GM10847 (cell line): ENCODE measurements around the gene ARHGAP26.

Experiments used
- POLR2A ChIP-seq: IDR thresholded peaks from 2 replicates; pipeline ENCODE4 v1.6.1; 2011; ENCODE audit not compliant: insufficient read length; ENCODE audit errors: extremely low read depth

ARHGAP26 gene

DNA sequence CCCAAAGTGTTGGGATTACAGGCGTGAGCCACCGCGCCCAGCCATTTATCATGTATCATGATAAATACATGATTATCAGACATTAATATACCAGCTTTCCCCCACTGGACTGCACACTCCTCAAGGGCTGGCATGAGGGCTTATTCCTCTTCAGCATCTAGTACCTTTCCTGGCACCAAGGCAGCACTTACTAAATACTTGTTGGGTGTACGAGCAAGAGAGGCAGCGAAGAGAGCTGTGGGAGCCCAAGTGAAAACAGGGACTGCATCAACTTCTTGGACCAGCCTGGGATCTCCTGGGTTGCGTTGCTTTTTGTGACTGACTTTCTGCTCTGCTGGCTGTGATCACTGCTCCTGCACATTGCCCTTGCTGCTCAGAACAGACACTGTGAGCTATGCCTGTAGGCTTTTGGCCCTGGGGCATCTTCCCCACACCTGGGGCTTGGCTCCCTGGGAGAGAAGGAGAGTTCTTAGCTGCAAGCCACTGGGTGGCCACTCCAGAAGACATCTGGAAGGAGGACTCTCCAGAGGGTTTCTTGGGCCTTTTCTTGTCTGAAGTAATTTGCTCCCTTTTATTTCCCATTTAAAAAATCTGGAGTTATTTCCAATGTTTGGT, 409.1 kb downstream of the ARHGAP26 start:
- TF ChIP-seq POLR2A: no peak

DNA sequence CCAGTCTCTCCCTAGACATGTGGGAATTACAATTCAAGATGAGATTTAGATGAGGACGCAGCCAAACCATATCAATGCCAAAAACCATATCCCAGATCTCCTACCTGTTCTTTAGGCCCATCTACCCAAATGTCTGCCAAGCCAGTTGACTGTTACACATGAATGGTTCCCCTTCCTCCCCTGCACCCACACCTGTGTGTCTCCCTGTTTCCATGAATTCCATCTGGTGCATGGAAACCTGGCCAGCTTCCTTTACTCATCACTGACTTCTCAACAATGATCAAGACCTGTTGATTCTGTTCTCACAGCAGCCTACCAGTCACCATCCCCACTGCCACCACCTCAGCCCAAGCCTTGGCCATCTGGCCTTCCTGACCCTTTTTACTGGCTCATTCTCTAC, 410.6 kb downstream of the ARHGAP26 start:
- TF ChIP-seq POLR2A: no peak

DNA sequence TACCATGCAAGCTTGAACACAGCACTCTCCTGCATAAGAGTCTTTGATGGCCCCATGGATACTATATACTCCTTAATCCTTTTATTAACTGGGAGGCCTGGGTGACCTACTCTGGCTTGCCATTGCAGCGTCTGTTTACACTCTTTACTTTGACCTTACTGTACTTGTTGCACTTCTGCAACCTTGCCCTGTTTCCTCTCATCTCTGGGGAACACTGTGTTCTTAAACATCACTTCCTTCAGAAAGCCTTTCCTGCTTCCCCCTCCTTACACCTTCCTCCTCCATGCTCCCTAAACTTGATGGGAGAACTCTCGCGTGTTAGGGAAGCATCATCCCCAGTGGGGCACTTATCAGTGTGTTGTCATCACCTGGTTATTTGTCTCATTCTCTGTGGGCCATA, 411.0 kb downstream of the ARHGAP26 start:
- TF ChIP-seq POLR2A: no peak

DNA sequence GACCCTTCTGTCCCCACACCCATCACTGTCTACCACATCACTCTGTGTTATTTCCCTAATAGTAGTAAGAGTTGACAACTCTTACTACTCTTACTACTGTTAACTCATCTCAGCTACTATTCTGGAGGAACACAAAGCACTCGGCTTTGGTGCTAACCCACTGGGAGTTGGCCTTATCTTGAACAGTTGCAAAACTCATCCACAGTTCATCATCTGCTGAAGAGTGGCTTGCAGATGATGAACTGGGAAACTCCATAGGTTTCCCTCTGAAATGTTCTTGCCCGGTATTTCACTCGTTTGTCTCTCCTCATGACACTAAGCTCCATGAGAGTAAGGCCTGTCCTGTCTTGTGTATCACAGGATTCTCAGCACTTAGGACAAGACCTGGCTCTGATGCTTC, 411.9 kb downstream of the ARHGAP26 start:
- TF ChIP-seq POLR2A: no peak

DNA sequence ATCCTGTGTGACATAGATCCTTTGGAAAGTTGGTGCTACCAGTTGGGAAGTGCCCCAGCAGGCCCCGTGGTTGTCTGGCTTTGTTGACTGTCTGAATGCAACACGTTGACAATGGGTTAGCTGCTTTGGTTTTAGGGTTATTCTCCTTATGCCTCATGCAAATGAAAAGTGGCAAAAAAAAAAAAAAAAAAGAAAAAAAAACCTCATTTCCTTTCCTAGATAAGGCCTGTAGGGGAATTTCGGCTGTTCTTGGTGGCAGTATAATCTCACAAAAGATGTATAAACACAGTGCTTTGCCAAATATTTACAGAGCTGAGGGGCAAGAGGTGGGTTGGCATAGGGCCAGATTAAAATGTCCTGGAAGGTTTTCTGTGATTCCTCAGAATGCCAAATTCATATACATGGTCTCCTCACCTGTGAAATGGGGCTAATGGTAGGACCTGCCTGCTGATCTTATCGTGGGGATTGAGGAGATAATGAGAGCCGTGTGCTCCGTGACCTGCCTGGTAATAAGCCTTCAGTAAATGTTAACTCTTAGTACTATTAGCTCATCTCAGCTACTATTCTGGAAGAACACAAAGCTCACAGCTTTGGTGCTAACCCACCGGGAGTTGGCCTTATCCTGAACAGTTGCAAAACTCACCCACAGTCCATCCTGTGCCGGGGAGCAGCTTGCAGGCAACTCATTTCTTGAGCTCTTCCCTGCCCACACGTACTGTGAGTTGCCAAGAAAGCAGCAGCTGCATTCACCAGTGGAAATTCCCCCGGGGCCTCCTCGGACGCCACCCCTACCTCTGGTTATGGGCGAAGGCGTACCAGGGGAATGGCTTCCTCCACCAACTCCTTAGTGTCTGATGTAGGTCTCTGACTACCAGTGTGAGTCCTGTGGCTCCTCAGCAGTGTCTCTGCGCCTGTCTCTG, 413.0 kb downstream of the ARHGAP26 start:
- TF ChIP-seq POLR2A: no peak

DNA sequence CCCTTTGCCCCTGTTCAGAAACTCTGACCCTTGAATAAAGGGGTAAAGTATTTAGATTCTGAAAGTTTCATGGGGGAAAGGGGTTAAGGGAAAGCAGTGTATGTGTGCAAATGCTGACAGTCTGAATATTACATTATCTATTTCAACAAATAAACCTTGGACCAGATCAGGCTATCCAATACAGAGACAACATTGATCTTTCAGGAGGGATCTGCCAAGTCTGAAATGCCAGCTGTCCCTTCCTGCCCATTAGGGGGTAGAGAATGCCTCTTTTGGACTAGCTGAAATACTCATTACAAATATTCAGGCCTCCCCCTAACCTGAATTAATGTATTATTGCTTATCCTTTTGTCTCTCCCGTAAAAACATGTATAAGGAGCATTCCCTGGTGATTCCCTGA, 413.8 kb downstream of the ARHGAP26 start:
- TF ChIP-seq POLR2A: no peak

DNA sequence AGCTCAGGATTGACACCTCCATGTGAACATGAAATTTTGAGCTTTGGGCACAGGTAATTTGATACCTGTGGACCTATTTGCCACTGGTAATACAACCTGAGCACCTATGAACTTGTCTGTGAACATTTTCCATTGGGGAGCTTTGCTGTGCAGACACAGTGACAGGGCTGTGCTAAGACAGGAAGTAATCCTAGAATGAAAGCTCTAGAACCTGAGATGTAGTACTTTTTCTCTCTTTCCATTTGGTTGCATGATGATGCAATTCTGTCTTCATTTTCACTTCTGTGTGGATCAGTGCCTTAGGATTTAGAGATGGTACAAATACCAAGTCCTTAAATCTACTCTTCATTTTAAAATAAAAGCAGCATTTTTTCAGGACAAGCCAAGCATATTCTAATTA, 416.4 kb downstream of the ARHGAP26 start:
- no peak for TF ChIP-seq POLR2A

DNA sequence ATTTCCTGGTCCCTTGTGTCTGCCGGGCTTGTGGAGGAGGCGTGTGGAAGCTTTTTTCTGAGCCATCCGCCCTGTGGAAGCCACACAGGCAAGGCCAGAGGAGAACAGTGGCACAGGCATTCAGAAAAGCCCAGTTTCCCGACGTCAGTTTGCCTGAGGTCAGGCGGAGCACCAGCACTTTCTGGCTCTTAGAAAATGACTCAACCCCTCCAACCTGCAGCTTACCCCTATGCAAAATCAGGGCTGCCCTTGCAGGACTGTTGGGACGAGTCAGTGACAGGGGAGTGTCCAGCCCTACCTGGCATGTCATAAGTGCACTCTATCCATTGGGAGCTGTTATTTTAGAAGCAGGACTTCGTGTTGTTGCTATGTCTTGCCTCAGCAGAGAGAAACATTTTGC, 417.3 kb downstream of the ARHGAP26 start:
- TF ChIP-seq POLR2A: no peak

DNA sequence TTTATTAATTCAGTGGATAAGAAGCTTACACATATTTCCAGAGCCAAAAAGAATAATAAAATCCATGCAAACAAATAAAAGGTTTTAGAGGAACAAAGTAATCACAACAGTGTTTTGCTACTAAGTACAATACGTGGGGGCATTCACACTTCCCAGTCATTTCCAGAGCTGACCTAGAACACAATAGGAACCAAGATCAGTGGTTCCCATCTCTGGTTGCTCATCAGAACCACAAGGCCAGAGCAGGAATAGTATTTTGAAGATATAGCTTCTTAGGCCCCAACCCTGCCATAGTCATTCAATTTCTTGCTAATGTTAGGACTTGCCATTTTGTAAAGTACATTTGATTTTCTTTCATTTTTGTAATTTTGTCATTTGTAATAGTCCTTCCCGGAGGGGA, 417.9 kb downstream of the ARHGAP26 start:
- TF ChIP-seq POLR2A: no peak

DNA sequence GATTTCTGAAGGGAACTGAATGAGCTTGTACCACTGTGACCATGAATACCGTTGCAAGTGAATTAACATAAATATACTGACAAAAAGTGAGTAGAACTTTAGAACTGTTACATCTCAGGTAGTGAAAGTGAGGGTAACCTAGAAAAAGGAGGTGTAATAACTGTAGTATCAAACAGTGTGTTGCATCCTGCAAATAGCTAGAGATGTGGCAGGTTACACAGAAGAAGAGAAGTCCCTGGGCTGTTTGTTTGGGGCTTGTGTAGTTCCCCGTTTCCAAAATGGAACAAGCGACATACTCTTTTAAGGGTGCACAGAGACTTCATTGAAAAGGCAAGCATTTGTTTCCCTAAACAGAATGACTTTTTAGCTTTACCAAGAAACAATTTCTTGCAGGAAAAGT, 418.5 kb downstream of the ARHGAP26 start:
- no peak for TF ChIP-seq POLR2A

DNA sequence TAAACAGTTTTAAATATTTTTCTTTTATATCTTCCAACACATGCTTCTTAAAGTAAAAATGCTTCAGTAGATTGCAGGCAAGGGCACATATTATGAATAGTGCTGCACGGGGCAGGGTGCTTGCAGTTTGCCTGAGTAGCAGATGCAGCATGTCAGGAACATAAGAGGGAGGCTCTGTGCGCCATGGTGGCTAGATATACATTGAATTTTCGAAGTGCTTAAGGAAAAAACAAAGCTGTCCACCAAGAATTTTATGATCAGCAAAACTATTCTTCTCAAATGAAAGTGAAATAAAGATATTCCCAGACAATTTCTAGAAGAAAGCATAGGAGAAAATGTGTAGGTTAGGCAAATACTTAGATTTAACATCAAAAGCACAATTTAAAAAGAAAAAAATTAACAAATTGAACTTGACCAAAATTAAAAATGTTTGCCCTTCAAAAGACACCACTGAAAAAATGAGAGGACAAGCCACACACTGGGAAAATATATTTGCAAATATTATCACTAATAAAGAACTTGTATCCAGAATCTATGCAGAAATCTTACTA, 420.2 kb downstream of the ARHGAP26 start:
- TF ChIP-seq POLR2A: no peak

DNA sequence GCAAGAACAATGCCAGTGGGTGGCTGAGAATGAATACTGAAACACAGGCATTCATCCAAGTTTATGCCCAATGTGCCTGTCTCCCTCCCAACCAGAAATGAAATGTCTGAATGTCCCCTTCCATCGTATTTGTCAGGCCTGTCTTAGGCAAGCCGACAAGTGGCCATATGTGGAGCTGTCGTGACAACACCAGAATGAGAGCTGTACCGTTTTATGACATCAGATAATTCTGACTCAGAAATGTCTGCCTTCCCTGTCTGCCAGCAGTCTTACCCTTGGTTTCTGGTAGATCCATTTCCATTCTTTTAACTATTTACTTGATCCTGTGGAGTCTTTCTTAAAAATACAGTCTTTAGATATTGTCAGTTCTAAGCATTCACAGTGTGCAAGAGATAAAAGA, 421.5 kb downstream of the ARHGAP26 start:
- no peak for TF ChIP-seq POLR2A

DNA sequence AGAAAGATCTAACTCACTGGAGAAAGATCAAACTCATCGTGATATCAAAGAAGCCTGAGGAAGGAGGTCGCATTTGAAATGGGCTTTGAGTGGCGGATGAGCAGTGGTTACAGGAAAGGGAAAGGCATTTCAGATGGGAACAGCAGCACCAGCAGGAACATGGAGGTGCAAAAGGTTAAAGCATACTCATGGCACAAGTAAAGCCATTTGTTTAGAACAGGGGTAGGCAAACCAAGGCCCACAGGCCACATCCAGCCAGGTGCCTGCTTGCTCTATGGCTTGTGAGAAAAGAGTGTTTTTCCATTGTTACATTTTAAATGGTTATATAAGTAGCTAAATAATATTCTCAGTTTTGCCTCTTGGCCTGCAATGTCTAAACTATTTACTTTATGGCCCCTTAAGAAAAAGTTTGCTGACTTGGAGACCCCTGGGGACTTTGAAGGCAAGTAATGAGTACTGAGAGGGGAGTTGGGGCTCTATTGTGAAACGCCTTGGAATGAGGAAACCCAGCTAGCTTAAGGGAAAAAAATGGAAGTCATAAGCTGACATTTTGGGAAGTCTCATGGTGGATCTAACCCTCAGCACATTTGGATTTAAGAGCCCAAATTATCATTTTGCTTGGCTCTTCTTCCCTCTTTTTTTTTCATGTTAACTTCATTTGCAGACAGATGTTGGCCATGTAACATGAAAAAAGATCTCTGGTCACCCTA, 422.2 kb downstream of the ARHGAP26 start:
- no peak for TF ChIP-seq POLR2A

DNA sequence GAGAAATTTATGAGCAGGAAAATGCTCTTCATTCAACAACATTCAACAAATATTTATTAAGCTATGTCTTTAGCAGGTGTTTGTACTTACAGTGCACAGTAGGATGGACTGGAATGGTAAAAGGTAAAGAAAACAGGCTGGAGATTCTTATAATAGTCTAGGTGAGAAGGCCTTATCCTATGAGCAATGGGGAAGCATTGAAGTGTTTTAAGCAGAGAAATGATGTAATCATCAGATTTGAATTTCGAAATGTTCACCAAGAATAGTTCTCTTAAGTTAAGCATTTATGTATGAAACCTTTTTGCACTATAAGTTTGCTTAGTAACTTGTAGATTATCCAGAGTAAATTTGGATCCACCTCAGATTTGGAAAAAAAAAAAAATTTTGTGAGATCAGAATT, 424.0 kb downstream of the ARHGAP26 start:
- no peak for TF ChIP-seq POLR2A

DNA sequence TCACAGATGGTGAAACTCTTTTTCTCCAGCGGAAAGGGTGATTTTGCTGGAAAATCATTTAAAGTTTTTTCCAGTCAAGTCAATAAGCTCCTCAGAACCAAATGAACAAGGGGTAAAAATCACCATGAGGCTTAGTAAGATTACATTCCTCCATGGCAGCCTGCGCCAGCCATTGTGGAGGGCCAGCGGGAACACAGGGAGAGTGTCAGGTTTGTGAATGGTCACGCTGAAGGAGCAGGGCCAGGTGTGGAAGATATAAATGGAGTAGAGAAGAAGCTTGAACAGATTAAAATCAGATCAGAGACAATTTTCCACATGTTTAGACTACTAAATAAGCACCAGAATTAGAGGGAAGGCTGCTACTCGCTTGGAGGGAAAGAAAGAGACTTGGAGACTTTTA, 424.5 kb downstream of the ARHGAP26 start:
- no peak for TF ChIP-seq POLR2A

DNA sequence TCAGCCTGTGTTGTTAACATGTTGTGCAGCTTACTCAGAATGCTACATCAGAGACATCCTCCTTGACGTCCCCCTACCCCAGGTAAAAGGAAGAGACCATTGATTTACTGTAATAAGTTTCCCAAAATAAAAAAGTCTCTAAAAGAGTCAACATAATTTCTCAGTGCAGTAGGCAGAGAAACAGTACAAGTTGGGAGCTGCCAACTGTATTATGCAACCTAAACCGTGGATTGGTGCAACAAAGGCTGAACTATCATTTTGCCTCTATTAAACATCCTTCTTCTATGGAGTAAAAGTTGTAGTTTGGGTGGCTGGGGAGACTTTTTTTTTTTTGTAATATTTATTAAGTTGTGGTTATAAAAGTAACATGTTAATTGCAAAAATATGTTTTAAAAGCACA, 425.3 kb downstream of the ARHGAP26 start:
- no peak for TF ChIP-seq POLR2A
